Measurements from ENCODE around the gene OR6J1. TPM values are rescaled to one million over a fixed set of nuclear protein-coding genes. Genes with fewer than 3 reads are reported as not detected.
"Not testable (repeated sequence)": the region's sequence is repeated elsewhere in the genome, so short reads cannot be mapped to it uniquely, and the experiment has no call there.

The OR6J1 gene
- total RNA-seq: not detected
- long read RNA-seq, donor 1: 0 reads
- long read RNA-seq, donor 2: 0 reads

GRCh38 chr14:22644305-22644635 lies at the start of gene OR6J1:
Gene OR6J1, minus strand, starts transcription at chr14:22644352. Its CDS starts 9,541 bp downstream, at chr14:22634811.
- intact Hi-C loops (cut with DNase I, micrococcal nuclease): loop anchor here in 1 of 2 donors (10.0 kb wide), 1 partner anchor 79 kb away; no protein-coding TSS in a partner anchor
- Histone ChIP-seq H3K4me1 (ENCODE audit: low read depth) (no peaks in the 10 kb centered on the region), H3K9me3 (no peaks in the 10 kb centered on the region), H3K4me3 (no peak within 1 kb of the TSS), H3K36me3 (ENCODE audit: low read depth) (no peaks in the 10 kb centered on the region)
- DNase-seq (no peak), ATAC-seq (no peak)
- no peak for TF ChIP-seq CTCF (IDR thresholded peaks at IDR 0.05)

- Histone ChIP-seq H3K36me3 (ENCODE audit: low read depth) (no peaks in the 10 kb centered on the region), H3K4me1 (ENCODE audit: low read depth) (no peaks in the 10 kb centered on the region), H3K9me3 (peaks cover 10% of the 10 kb centered on the region), H3K4me3 (no peak overlapping the region)
- intact Hi-C loops (cut with DNase I, micrococcal nuclease): no loop called here
- no peak for DNase-seq
- TF ChIP-seq CTCF (IDR thresholded peaks at IDR 0.05): no peak
- no peak for ATAC-seq
Observed at GRCh38 chr14:22692194-22692593, 48.0 kb upstream of the OR6J1 start.

GRCh38 chr14:22691171-22691570 lies 47.0 kb upstream of the OR6J1 start:
- Histone ChIP-seq H3K9me3 (peaks cover 10% of the 10 kb centered on the region), H3K36me3 (ENCODE audit: low read depth) (no peaks in the 10 kb centered on the region), H3K4me3 (no peak overlapping the region), H3K4me1 (ENCODE audit: low read depth) (no peaks in the 10 kb centered on the region)
- intact Hi-C loops (cut with DNase I, micrococcal nuclease): no loop called here
- ATAC-seq (no peak), DNase-seq (no peak)
- TF ChIP-seq CTCF (IDR thresholded peaks at IDR 0.05): no peak

GRCh38 chr14:22689199-22689598 lies 45.0 kb upstream of the OR6J1 start:
- no peak for DNase-seq
- no peak for TF ChIP-seq CTCF (IDR thresholded peaks at IDR 0.05)

GRCh38 chr14:22687969-22688368 lies 43.8 kb upstream of the OR6J1 start:
- H3K36me3 ChIP-seq (ENCODE audit: low read depth); H3K4me3 ChIP-seq; DNase-seq; H3K4me1 ChIP-seq (ENCODE audit: low read depth); ATAC-seq; H3K9me3 ChIP-seq; intact Hi-C loops (cut with DNase I, micrococcal nuclease): not testable (repeated sequence)

More at GRCh38 chr14:22689199-22689598, 45.0 kb upstream of the OR6J1 start:
- intact Hi-C loops (cut with DNase I, micrococcal nuclease): no loop called here
- H3K9me3 ChIP-seq: peaks cover 10% of the 10 kb centered on the region
- peak; percentile 99 for ATAC-seq
- no peak overlapping the region for H3K4me3 ChIP-seq
- no peaks in the 10 kb centered on the region for H3K36me3 ChIP-seq (ENCODE audit: low read depth)
- H3K4me1 ChIP-seq (ENCODE audit: low read depth): no peaks in the 10 kb centered on the region

- ATAC-seq; DNase-seq; intact Hi-C loops (cut with DNase I, micrococcal nuclease); H3K4me3 ChIP-seq; H3K4me1 ChIP-seq (ENCODE audit: low read depth); H3K9me3 ChIP-seq; H3K36me3 ChIP-seq (ENCODE audit: low read depth): not testable (repeated sequence)
Observed at GRCh38 chr14:22686176-22686611, 42.0 kb upstream of the OR6J1 start.

GRCh38 chr14:22685467-22685866 lies 41.3 kb upstream of the OR6J1 start:
- Histone ChIP-seq H3K4me1 (ENCODE audit: low read depth) (no peaks in the 10 kb centered on the region), H3K36me3 (ENCODE audit: low read depth) (no peaks in the 10 kb centered on the region), H3K4me3 (no peak overlapping the region), H3K9me3 (no peaks in the 10 kb centered on the region)
- no peak for TF ChIP-seq CTCF (IDR thresholded peaks at IDR 0.05)
- DNase-seq (no peak), ATAC-seq (no peak)
- intact Hi-C loops (cut with DNase I, micrococcal nuclease): no loop called here

GRCh38 chr14:22683428-22683827 lies 39.3 kb upstream of the OR6J1 start:
- H3K4me1 ChIP-seq (ENCODE audit: low read depth); H3K9me3 ChIP-seq; intact Hi-C loops (cut with DNase I, micrococcal nuclease); H3K4me3 ChIP-seq; ATAC-seq; H3K36me3 ChIP-seq (ENCODE audit: low read depth); DNase-seq: not testable (repeated sequence)

Data from mucosa of descending colon (tissue), 3 donors.